Sigmoid colon (tissue), 7 donors: ENCODE results near the gene TMEM204. TPM values are rescaled to one million over a fixed set of nuclear protein-coding genes. Genes with fewer than 3 reads are reported as not detected.

Experiments used
- DNase-seq: peaks from one replicate; pipeline ENCODE4 v3.0.0-alpha.2; 2019
- H3K27ac ChIP-seq, 4 donors: fragments of 200-600 bp; sonication (generic); one replicate each; pipeline ENCODE4 v1.5.1; 2016 to 2019; ENCODE audit warnings: mild to moderate bottlenecking in 1 of 4
- H3K27me3 ChIP-seq, 3 donors: fragments of 200-600 bp; sonication (generic); one replicate each; pipeline ENCODE4 v1.5.1; 2019; ENCODE audit warnings: mild to moderate bottlenecking in 1 of 3
- H3K36me3 ChIP-seq, 4 donors: fragments of 200-600 bp; sonication (generic); one replicate each; pipeline ENCODE4 v1.5.1; 2016 to 2019
- H3K4me1 ChIP-seq, 4 donors: fragments of 200-600 bp; sonication (generic); one replicate each; pipeline ENCODE4 v1.5.1; 2017 to 2019
- H3K4me3 ChIP-seq, 4 donors: fragments of 200-600 bp; sonication (generic); one replicate each; pipeline ENCODE4 v1.5.1; 2017 to 2019; ENCODE audit warnings: mild to moderate bottlenecking in 2 of 4, moderate library complexity in 1 of 4
- H3K9me3 ChIP-seq, 4 donors: fragments of 200-600 bp in 3 of 4; sonication (generic) in 3 of 4; one replicate each; pipeline versions ENCODE4 v1.5.1 to v1.6.1; 2013 to 2019
- EP300 ChIP-seq, 4 donors: sonication (generic); formaldehyde crosslinking; IDR thresholded peaks; one replicate each; pipeline ENCODE4 v1.6.1; 2017; ENCODE audit warnings: antibody characterized with exemption in 4 of 4
- POLR2A ChIP-seq, 2 donors: fragments of 450-650 bp; IDR thresholded peaks; one replicate each; pipeline ENCODE4 v1.6.1; 2016; ENCODE audit warnings: antibody characterized with exemption in 2 of 2, mild to moderate bottlenecking in 2 of 2, moderate library complexity in 2 of 2
- POLR2AphosphoS5 ChIP-seq, 4 donors: sonication (generic); formaldehyde crosslinking; IDR thresholded peaks; one replicate each; pipeline ENCODE4 v1.6.1; 2017; ENCODE audit warnings: antibody characterized with exemption in 4 of 4
- WGBS, 2 donors: extraction: QIAGEN DNeasy Blood & Tissue Kit; methylation state at CpG; one replicate each; pipeline ENCODE4 v1.1.7; 2013; 5-methylcytosine and 5-hydroxymethylcytosine counted together
- intact Hi-C: fragments of 100-400 bp; cut with DNase I; formaldehyde crosslinking; loops from one replicate; pipeline ENCODE4 v1.15.1; 2023
- polyA plus RNA-seq, 3 donors: library from polyadenylated mRNA; stranded (reverse); fragments of 200-250 nt; gene quantifications; one replicate each; pipeline ENCODE4 v1.2.3, GENCODE V29; 2013
- total RNA-seq, 4 donors: library from RNA; depleted of rRNA; stranded (reverse); fragments of >200 nt; gene quantifications; one replicate each; pipeline ENCODE4 v1.1.0, GENCODE V29; 2016
- TF ChIP-seq, protein P1 (sequence below), 4 experiments: fragments of 450-650 bp in 3 of 4; fragments of 200-600 bp in 1 of 4; IDR thresholded peaks; one replicate each; pipeline ENCODE4 v1.5.1; 2016 to 2019; ENCODE audit warnings: antibody characterized with exemption in 4 of 4, mild to moderate bottlenecking in 3 of 4, moderate library complexity in 2 of 4
- donor health status: healthy with polysubstance abuse.
- donor health status: Bipolar disorder and iron deficiency.
- donor health status: healthy.

The TMEM204 gene
- total and polyA plus RNA-seq, 7 donors: 2.5 to 46.0 (median 38.0) TPM

DNA sequence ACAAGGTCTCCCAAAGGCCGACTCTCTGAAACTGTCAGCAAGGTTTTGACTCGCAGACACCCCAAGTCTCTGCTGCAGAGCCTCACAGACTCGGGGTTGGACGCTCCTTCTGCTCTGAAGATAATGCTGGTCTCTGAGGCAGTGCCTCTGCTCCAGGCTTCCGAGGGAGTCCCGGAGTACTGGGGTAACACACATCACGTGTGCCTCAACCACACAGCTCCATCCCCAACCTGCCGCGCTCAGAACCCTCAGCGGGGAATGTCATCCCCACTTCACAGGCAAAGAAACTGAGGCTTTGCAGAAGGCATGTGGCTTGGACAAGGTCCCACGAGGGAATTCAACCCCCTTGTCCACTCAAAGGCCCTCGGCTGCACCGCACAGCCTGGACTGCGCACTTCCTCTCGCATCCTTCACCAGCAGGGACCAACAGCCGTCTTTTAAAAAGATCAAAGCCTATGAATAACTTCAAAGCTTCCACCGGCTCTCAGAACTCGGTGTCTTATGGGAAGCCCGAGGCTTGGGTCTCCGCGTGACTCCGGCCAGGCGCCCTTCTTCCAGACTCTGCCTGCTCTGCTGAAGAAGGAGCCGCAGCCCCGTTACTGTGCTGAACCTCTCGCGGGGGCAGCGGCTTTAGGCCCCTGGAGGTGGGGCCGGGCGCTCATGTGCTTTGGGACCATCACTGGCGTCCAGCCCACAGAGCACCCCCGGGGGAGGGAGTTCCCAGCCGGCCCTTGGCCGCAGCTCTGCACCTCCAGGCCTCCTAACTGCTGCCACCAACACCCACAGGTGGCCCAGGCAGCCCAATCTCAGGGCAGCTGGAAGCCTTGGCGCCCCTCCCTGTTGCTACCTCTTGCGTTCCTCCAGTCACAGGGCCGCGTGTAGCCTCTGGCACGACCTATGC, 2.2 kb downstream of the TMEM204 start:
- peaks cover 18 to 51% (median 27%) of the 10 kb centered on the region in 4 donors for H3K36me3 ChIP-seq
- intact Hi-C loops: no loop called here
- H3K9me3 ChIP-seq: no peaks in the 10 kb centered on the region
- no peak for TF ChIP-seq EP300 (IDR thresholded peaks at IDR 0.05)
- peak in 1 of 4 donors; percentile 12 for TF ChIP-seq POLR2AphosphoS5 (IDR thresholded peaks at IDR 0.05)
- peaks cover 0 to 87% (median 75%) of the 10 kb centered on the region in 4 donors for H3K4me1 ChIP-seq
- peak overlapping the region; percentile 83 to 89 (median 88) for H3K27ac ChIP-seq
- peak overlapping the region; percentile 54 to 70 (median 59) for H3K4me3 ChIP-seq
- no peak for DNase-seq
- H3K27me3 ChIP-seq: no peaks in the 10 kb centered on the region
- 71 to 78% methylated on average over 39 of the region's 39 CpGs for WGBS, 2 donors

DNA sequence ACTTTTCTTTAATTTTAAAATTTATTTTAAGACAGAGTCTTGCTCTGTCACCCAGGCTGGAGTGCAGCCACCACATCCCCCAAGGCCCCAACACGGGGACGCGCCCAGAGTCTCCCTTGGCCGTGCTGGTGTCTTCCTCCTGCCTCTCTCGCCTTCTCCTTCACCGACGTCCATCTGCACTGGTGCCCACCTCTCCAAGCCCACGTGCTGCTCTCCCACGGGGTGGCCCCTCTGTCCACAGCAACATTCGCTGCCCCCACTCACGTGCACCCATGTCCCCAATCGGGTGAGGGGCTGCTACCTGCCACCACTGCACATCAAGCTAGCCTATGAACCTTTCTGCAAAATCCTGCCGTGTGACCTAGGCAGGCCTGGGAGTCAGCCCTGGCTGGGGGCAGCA, 3.1 kb downstream of the TMEM204 start:
- peaks cover 18 to 61% (median 28%) of the 10 kb centered on the region in 4 donors for H3K36me3 ChIP-seq
- H3K27me3 ChIP-seq: no peaks in the 10 kb centered on the region
- H3K27ac ChIP-seq: peak overlapping the region; percentile 83 to 89 (median 88)
- H3K4me1 ChIP-seq: peaks cover 0 to 78% (median 66%) of the 10 kb centered on the region in 4 donors
- peak overlapping the region in 3 of 4 donors; percentile 54 to 70 (median 60) for H3K4me3 ChIP-seq
- no peaks in the 10 kb centered on the region for H3K9me3 ChIP-seq
- WGBS, 2 donors: 85 to 87% methylated on average over 13 of the region's 13 CpGs
- no peak for TF ChIP-seq POLR2A (IDR thresholded peaks at IDR 0.05)
- no peak for TF ChIP-seq POLR2AphosphoS5 (IDR thresholded peaks at IDR 0.05)
- TF ChIP-seq, protein P1, sequence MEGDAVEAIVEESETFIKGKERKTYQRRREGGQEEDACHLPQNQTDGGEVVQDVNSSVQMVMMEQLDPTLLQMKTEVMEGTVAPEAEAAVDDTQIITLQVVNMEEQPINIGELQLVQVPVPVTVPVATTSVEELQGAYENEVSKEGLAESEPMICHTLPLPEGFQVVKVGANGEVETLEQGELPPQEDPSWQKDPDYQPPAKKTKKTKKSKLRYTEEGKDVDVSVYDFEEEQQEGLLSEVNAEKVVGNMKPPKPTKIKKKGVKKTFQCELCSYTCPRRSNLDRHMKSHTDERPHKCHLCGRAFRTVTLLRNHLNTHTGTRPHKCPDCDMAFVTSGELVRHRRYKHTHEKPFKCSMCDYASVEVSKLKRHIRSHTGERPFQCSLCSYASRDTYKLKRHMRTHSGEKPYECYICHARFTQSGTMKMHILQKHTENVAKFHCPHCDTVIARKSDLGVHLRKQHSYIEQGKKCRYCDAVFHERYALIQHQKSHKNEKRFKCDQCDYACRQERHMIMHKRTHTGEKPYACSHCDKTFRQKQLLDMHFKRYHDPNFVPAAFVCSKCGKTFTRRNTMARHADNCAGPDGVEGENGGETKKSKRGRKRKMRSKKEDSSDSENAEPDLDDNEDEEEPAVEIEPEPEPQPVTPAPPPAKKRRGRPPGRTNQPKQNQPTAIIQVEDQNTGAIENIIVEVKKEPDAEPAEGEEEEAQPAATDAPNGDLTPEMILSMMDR (IDR thresholded peaks at IDR 0.05): no peak
- no peak for TF ChIP-seq EP300 (IDR thresholded peaks at IDR 0.05)
- DNase-seq: no peak
- intact Hi-C loops: no loop called here

DNA sequence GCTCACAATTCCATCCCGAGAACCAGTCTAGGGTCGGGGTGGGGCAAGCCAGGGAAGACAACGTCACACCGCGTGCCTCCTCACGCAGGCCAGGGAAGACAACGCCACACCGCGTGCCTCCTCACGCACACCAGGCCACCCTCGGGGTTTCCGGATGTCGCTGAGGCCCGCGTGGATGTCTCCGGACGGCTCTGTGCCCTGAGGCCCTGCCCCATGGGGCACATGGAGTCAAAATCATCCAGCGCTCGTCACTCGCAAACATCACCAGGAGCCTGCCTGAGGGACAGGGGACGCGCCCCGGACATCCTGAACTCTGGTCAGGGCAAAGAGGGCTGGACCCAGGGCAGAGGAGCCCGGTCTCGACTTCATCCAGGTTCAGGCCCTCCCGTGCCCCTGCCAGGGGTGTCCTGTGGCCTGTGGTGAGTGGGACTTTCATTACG, 3.7 kb downstream of the TMEM204 start:
- TF ChIP-seq, protein P1 (IDR thresholded peaks at IDR 0.05): no peak
- TF ChIP-seq POLR2AphosphoS5 (IDR thresholded peaks at IDR 0.05): no peak
- TF ChIP-seq POLR2A (IDR thresholded peaks at IDR 0.05): no peak
- TF ChIP-seq EP300 (IDR thresholded peaks at IDR 0.05): no peak
- Histone ChIP-seq H3K9me3 (no peaks in the 10 kb centered on the region), H3K4me3 (peak overlapping the region in 3 of 4 donors; percentile 54 to 70 (median 60)), H3K36me3 (peaks cover 18 to 66% (median 33%) of the 10 kb centered on the region in 4 donors), H3K4me1 (peaks cover 0 to 76% (median 62%) of the 10 kb centered on the region in 4 donors), H3K27me3 (no peaks in the 10 kb centered on the region), H3K27ac (peak overlapping the region; percentile 83 to 89 (median 88))
- DNase-seq: no peak
- intact Hi-C loops: no loop called here
- WGBS, 2 donors: 89 to 90% methylated on average over 27 of the region's 27 CpGs

DNA sequence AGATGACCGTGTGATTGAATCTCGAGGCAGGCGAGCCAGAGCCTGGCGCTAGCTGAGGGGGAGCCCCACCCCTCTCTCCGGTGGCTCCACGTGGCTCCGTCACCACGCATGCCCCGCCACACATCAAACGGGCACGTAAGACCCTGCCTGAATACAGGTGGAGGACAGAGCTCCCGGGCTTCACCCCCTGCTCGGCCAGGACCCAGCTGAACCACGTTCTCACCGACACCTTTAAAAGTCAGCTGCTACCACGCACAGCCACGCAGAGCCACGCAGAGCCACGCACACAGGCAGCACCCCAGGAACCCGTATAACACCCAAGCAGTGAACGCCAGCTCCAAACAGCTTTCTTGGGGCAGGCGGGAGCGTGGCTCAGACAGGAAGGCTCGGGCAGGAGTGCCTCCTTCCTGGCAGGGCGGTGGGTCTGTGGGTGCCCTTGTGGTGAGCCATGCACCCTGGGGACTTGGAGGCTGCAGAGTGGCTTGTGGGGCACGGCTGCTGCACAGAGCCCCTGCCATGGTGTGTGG, 4.4 kb downstream of the TMEM204 start:
- H3K36me3 ChIP-seq: peaks cover 18 to 73% (median 36%) of the 10 kb centered on the region in 4 donors
- no peaks in the 10 kb centered on the region for H3K9me3 ChIP-seq
- 68 to 88% methylated on average over 26 of the region's 26 CpGs for WGBS, 2 donors
- intact Hi-C loops: no loop called here
- peak overlapping the region; percentile 83 to 89 (median 88) for H3K27ac ChIP-seq
- peak overlapping the region in 2 of 4 donors; percentile 60 to 70 for H3K4me3 ChIP-seq
- TF ChIP-seq EP300 (IDR thresholded peaks at IDR 0.05): no peak
- no peak for TF ChIP-seq POLR2A (IDR thresholded peaks at IDR 0.05)
- no peak for TF ChIP-seq POLR2AphosphoS5 (IDR thresholded peaks at IDR 0.05)
- DNase-seq: no peak
- H3K4me1 ChIP-seq: peaks cover 0 to 76% (median 58%) of the 10 kb centered on the region in 4 donors
- H3K27me3 ChIP-seq: no peaks in the 10 kb centered on the region

DNA sequence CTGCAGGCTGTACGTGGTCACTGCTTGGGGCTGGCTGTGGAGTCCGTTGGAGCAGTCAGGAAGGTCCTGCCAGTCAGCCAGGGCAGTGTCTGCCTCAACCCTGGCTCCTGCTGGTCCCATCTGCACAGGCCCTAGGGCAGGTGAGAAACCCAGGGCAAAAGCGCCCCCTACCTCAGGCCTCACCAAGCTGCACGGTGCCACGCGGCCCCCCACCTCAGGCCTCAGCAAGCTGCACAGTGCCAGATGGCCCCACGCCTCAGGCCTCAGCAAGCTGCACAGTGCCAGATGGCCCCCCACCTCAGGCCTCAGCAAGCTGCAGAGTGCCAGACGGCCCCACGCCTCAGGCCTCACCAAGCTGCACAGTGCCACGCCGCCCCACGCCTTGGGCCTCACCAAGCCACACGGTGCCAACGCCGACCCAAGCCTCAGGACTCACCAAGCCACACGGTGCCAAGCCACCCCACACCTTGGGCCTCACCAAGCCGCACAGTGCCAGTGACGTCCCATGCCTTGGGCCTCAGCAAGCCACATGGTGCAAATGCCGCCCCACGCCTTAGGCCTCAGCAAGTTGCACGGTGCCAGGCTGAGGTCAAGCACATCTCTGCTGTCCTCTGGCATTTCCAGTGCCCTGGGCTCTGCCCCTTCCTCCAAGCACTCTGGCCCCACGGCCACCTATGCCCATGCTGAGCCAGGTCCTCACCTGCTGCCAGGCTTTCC, 5.5 kb downstream of the TMEM204 start:
- Histone ChIP-seq H3K9me3 (no peaks in the 10 kb centered on the region), H3K27ac (peak overlapping the region in 2 of 4 donors; percentile 89), H3K4me1 (peaks cover 0 to 72% (median 53%) of the 10 kb centered on the region in 4 donors), H3K4me3 (no peak overlapping the region), H3K36me3 (peaks cover 18 to 77% (median 41%) of the 10 kb centered on the region in 4 donors), H3K27me3 (no peaks in the 10 kb centered on the region)
- intact Hi-C loops: no loop called here
- WGBS, 2 donors: 85 to 91% methylated on average over 22 of the region's 22 CpGs
- TF ChIP-seq POLR2AphosphoS5 (IDR thresholded peaks at IDR 0.05): no peak
- no peak for TF ChIP-seq EP300 (IDR thresholded peaks at IDR 0.05)
- no peak for TF ChIP-seq POLR2A (IDR thresholded peaks at IDR 0.05)
- TF ChIP-seq, protein P1 (IDR thresholded peaks at IDR 0.05): no peak
- DNase-seq: no peak
